Stimulated activated CD4-positive, alpha-beta T cell treated with anti-CD3 and anti-CD28 coated beads, TNF-alpha, amount 100 ng/mL, for 48 hours (primary cell): ENCODE measurements around the gene RAP1GAP.

Source experiments
- DNase-seq, 3 donors: peaks; one replicate each; pipeline ENCODE4 v3.0.0-alpha.2; 2020; ENCODE audit warnings: low read depth in 3 of 3

RAP1GAP gene

GRCh38 chr1:21669258-21670058, at the start of gene RAP1GAP:
Gene RAP1GAP (minus strand): TSS chr1:21669357. CDS start chr1:21620032, 49,325 bp downstream.
- no peak for DNase-seq

- DNase-seq, result no peak
These were observed 47.0 kb upstream of the RAP1GAP start for GRCh38 chr1:21716169-21716568.

GRCh38 chr1:21707891-21708290, 38.7 kb upstream of the RAP1GAP start:
- no peak for DNase-seq

GRCh38 chr1:21707086-21707840, 38.1 kb upstream of the RAP1GAP start:
- no peak for DNase-seq

GRCh38 chr1:21706151-21706835, 37.1 kb upstream of the RAP1GAP start:
- no peak for DNase-seq

GRCh38 chr1:21705303-21705980, 36.3 kb upstream of the RAP1GAP start:
- no peak for DNase-seq

GRCh38 chr1:21704145-21704544, 35.0 kb upstream of the RAP1GAP start:
- no peak for DNase-seq

- DNase-seq, result no peak
These were observed 34.3 kb upstream of the RAP1GAP start for GRCh38 chr1:21703318-21703963.

GRCh38 chr1:21702780-21703179, 33.6 kb upstream of the RAP1GAP start:
- no peak for DNase-seq

GRCh38 chr1:21701401-21701800, 32.2 kb upstream of the RAP1GAP start:
- no peak for DNase-seq

- DNase-seq, result no peak
These were observed 30.9 kb upstream of the RAP1GAP start for GRCh38 chr1:21700094-21700493.

- no peak for DNase-seq
These were observed 27.8 kb upstream of the RAP1GAP start for GRCh38 chr1:21696931-21697330.

- no peak for DNase-seq
These were observed 24.6 kb upstream of the RAP1GAP start for GRCh38 chr1:21693732-21694131.

- no peak for DNase-seq
These were observed 22.6 kb upstream of the RAP1GAP start for GRCh38 chr1:21691739-21692138.

- no peak for DNase-seq
These were observed 20.7 kb upstream of the RAP1GAP start for GRCh38 chr1:21689661-21690372.

- DNase-seq, result no peak
These were observed 17.9 kb upstream of the RAP1GAP start for GRCh38 chr1:21687081-21687529.

GRCh38 chr1:21685946-21686678, 17.0 kb upstream of the RAP1GAP start:
- DNase-seq, result no peak

- no peak for DNase-seq
These were observed 12.3 kb upstream of the RAP1GAP start for GRCh38 chr1:21681426-21681825.

- no peak for DNase-seq
These were observed 11.8 kb upstream of the RAP1GAP start for GRCh38 chr1:21680918-21681317.

- no peak for DNase-seq
These were observed 11.2 kb upstream of the RAP1GAP start for GRCh38 chr1:21680381-21680780.
